Loucy (cell line): ENCODE results near the gene KRT3.

ENCODE experiments used
- H2AFZ ChIP-seq: fragments of 200-600 bp; sonication (generic); 2 replicates; pipeline ENCODE4 v1.6.0; 2016; ENCODE audit warnings: antibody characterized with exemption, mild to moderate bottlenecking, low read length, moderate library complexity
- H3F3A ChIP-seq: fragments of 200-600 bp; 2 replicates; pipeline ENCODE4 v1.6.0; 2016; ENCODE audit warnings: antibody characterized with exemption, low read depth, mild to moderate bottlenecking
- H3K27me3 ChIP-seq: fragments of 200-600 bp; sonication (generic); 2 replicates; pipeline ENCODE4 v1.6.1; 2014; ENCODE audit warnings: low read length, mild to moderate bottlenecking; ENCODE audit not compliant: insufficient read depth, poor library complexity, severe bottlenecking
- H3K36me3 ChIP-seq: fragments of 200-600 bp; sonication (generic); 2 replicates; pipeline ENCODE4 v1.6.1; 2016; ENCODE audit warnings: low read length; ENCODE audit not compliant: insufficient read depth
- H3K4me1 ChIP-seq: fragments of 200-600 bp; sonication (generic); 2 replicates; pipeline ENCODE4 v1.5.1; 2014; ENCODE audit warnings: low read length, mild to moderate bottlenecking; ENCODE audit not compliant: insufficient read depth, poor library complexity, severe bottlenecking
- H3K4me2 ChIP-seq: fragments of 200-600 bp; sonication (generic); 2 replicates; pipeline ENCODE4 v1.6.0; 2014; ENCODE audit warnings: antibody characterized with exemption, low read length, low read depth, mild to moderate bottlenecking; ENCODE audit not compliant: poor library complexity, severe bottlenecking
- H3K4me3 ChIP-seq: fragments of 200-600 bp; sonication (generic); 2 replicates; pipeline ENCODE4 v1.5.1; 2014; ENCODE audit warnings: low read length, mild to moderate bottlenecking, mixed read lengths; ENCODE audit not compliant: poor library complexity, severe bottlenecking
- H3K79me2 ChIP-seq: fragments of 200-600 bp; sonication (generic); 2 replicates; pipeline ENCODE4 v1.6.1; 2014; ENCODE audit warnings: low read length; ENCODE audit not compliant: insufficient read depth
- H3K9ac ChIP-seq: fragments of 200-600 bp; sonication (generic); 2 replicates; pipeline ENCODE4 v1.6.0; 2014; ENCODE audit warnings: mild to moderate bottlenecking, low read depth, low read length, moderate library complexity; ENCODE audit not compliant: poor library complexity, severe bottlenecking
- H3K9me2 ChIP-seq: fragments of 200-600 bp; sonication (generic); replicated peaks from 2 replicates; pipeline ENCODE4 v1.6.1; 2016; ENCODE audit warnings: low read depth, low read length, mixed read lengths
- H3K9me3 ChIP-seq: fragments of 200-600 bp; sonication (generic); 2 replicates; pipeline ENCODE4 v1.6.1; 2014; ENCODE audit warnings: mild to moderate bottlenecking, antibody characterized with exemption, low read length, low read depth; ENCODE audit not compliant: insufficient read depth
- H4K20me1 ChIP-seq: fragments of 200-600 bp; sonication (generic); 2 replicates; pipeline ENCODE4 v1.6.0; 2014; ENCODE audit warnings: antibody characterized with exemption, low read length, mild to moderate bottlenecking; ENCODE audit not compliant: insufficient read depth, poor library complexity, severe bottlenecking
- CTCF ChIP-seq: fragments of 200-600 bp; sonication (generic); conservative IDR thresholded peaks from 2 replicates; pipeline ENCODE4 v1.5.1; 2014; ENCODE audit warnings: mild to moderate bottlenecking, antibody characterized with exemption, low read length
- EZH2phosphoT487 ChIP-seq: fragments of 200-600 bp; IDR thresholded peaks from 2 replicates; pipeline ENCODE4 v1.6.1; 2018; ENCODE audit warnings: antibody characterized with exemption, mild to moderate bottlenecking, moderate library complexity, borderline replicate concordance

KRT3 gene

DNA sequence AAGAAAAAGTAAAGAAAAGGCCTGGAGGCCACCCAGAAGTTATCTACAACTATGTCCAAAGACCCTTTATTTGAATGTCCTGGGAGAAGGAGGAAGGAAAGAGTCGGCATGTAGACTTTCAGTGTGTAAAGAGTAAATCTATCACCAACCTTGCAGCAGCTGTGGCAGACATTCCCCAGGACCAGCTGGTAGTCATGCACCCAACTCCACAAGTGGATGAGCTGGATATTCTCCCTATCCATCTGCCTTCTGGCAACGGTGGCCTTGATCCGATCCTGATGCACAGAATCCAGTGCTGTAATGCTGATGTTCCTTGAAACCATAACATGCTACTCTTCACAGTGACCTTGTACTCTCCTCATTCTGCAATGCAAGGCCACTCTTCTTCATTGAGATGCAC lies 46.1 kb downstream of the KRT3 start:
- Histone ChIP-seq H3K9me2 (no peaks in the 10 kb centered on the region), H3K36me3 (no peaks in the 10 kb centered on the region), H3K79me2 (no peaks in the 10 kb centered on the region), H3K4me3 (no peak overlapping the region), H2AFZ (no peak overlapping the region), H3K9me3 (no peaks in the 10 kb centered on the region), H3K27me3 (no peaks in the 10 kb centered on the region), H3K4me1 (peaks cover 10% of the 10 kb centered on the region), H4K20me1 (no peaks in the 10 kb centered on the region), H3F3A (no peaks in the 10 kb centered on the region), H3K4me2 (no peak overlapping the region), H3K9ac (no peak overlapping the region)
- TF ChIP-seq CTCF (no peak), EZH2phosphoT487 (no peak)

DNA sequence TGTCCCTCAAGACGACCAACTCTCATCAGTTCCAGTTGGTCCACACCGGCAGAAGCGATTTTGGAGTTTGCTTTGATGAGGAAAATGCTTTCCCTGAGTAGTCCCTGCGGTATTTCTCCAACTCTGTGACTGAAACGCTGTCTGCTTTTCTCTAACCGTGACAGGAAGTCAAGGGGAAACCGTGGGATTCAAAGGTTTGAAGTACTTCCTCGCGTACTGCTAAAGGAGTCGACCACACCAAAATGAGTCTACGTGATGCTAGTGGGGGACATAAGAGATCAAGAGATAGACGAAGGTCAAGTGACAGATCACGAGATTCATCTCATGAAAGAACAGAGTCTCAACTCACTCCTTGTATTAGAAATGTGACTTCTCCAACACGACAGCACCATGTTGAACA lies 47.3 kb downstream of the KRT3 start:
- TF ChIP-seq CTCF, result no peak
- no peak for TF ChIP-seq EZH2phosphoT487
- Histone ChIP-seq H3K4me1 (peaks cover 10% of the 10 kb centered on the region), H3F3A (no peaks in the 10 kb centered on the region), H3K36me3 (no peaks in the 10 kb centered on the region), H3K9me3 (no peaks in the 10 kb centered on the region), H3K4me2 (peak overlapping the region; percentile 47), H3K4me3 (peak overlapping the region; percentile 23), H3K27me3 (no peaks in the 10 kb centered on the region), H3K9ac (no peak overlapping the region), H3K79me2 (no peaks in the 10 kb centered on the region), H3K9me2 (no peaks in the 10 kb centered on the region), H2AFZ (no peak overlapping the region), H4K20me1 (no peaks in the 10 kb centered on the region)

DNA sequence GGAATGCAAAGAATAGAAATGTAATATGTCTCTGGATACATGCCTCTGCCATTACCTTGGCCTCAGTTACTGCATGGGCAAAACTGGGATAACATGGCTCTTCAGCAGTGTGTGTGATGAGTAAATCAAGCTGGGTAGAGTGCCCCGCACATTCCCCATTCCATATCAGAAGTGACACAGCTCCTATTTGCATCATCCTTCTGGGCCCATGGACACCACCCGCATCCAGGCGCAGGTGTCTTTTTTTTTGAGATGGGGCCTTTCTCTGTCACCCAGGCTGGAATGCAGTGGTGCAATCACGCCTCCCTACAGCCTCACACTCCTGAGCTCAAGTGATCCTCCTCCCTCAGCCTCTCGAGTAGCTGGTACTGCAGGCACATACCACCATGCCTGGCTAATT lies 50.4 kb downstream of the KRT3 start:
- Histone ChIP-seq H3K4me2 (no peak overlapping the region), H3K9ac (no peak overlapping the region), H3K36me3 (no peaks in the 10 kb centered on the region), H3K4me1 (peaks cover 10% of the 10 kb centered on the region), H3K4me3 (no peak overlapping the region), H3K9me3 (no peaks in the 10 kb centered on the region), H4K20me1 (no peaks in the 10 kb centered on the region), H3K9me2 (no peaks in the 10 kb centered on the region), H3K27me3 (no peaks in the 10 kb centered on the region), H3F3A (no peaks in the 10 kb centered on the region), H3K79me2 (no peaks in the 10 kb centered on the region), H2AFZ (no peak overlapping the region)
- TF ChIP-seq CTCF (no peak), EZH2phosphoT487 (no peak)
